ENCODE data around the gene PKLR. TPM values are rescaled to one million over a fixed set of nuclear protein-coding genes. Genes with fewer than 3 reads are reported as not detected.

The PKLR gene
- total RNA-seq, 1 experiment from 2014 or later = not detected

DNA sequence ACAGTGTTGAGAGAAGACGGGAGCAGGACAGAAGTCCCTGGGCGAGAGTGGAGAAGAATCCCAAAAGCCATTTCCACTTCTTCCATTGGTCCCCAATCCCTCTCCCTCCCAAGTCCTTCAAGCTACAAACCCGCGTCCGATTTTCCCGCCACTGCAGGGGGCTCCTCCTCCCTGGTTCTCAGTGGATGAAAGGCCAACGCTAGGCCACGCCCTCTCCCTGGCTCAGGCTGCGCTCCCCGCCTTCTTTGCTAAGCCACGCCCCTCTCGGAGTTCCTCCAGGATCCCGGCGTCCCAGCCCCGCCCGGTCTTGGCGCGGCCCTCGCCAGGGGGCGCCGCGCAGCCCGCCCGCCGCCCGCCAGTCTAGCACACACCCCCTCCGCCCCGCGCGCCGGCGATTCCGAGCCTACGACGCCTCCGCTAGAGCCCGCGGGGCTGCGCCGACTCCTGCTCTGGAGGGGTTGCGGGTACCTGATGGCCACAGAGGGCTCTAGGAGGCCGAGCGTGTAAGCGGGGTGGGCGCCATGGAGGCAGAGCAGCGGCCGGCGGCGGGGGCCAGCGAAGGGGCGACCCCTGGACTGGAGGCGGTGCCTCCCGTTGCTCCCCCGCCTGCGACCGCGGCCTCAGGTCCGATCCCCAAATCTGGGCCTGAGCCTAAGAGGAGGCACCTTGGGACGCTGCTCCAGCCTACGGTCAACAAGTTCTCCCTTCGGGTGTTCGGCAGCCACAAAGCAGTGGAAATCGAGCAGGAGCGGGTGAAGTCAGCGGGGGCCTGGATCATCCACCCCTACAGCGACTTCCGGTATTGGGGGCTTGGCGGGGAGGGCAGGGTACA is 24.0 kb downstream of the PKLR start, which contains the start of gene HCN3:
Gene HCN3 (plus strand): TSS at position 394 of the 832 bp plus-strand sequence. CDS start 128 bp downstream, at position 522.
- Histone ChIP-seq H3K9me3 (no peaks in the 10 kb centered on the region), H3K4me1 (0 out of 2 replicates have a peak, but pooled peaks cover 8% of the 10 kb centered on the region), H3K4me3 (ENCODE audit: low read depth, low read length) (peak within 1 kb of the TSS; percentile 87), H3K27me3 (replicated peaks; ENCODE audit: control insufficient read depth, insufficient read depth, low read length) (no peaks in the 10 kb centered on the region), H3K36me3 (ENCODE audit: control insufficient read depth, insufficient read depth, low read length) (peaks cover 2% of the 10 kb centered on the region; the same call in 1 of the 2 replicates)
- DNase-seq = peak; percentile 98 to 99
- intact Hi-C loops (cut with micrococcal nuclease; ENCODE audit: unreplicated experiment) = loop anchor here (1.0 kb wide), 1 partner anchor 46 kb away; no protein-coding TSS in a partner anchor
- TSS peak; percentile 18 for BruUV-seq (replicated peaks)
- H3K27ac Mint-ChIP-seq (ENCODE audit: unreplicated experiment) = no peak within 1 kb of the TSS
- peak within 1 kb of the TSS; percentile 47 for H3K4me3 Mint-ChIP-seq (ENCODE audit: unreplicated experiment)
- peaks cover 30% of the 10 kb centered on the region for H3K36me3 Mint-ChIP-seq (ENCODE audit: insufficient read depth, unreplicated experiment)
- H3K9me3 Mint-ChIP-seq (ENCODE audit: unreplicated experiment) = no peaks in the 10 kb centered on the region
- H3K27me3 Mint-ChIP-seq (ENCODE audit: insufficient read depth, unreplicated experiment) = no peaks in the 10 kb centered on the region
- H3K4me1 Mint-ChIP-seq (ENCODE audit: low read depth, unreplicated experiment) = peaks cover 25% of the 10 kb centered on the region
- TF ChIP-seq, protein P1, sequence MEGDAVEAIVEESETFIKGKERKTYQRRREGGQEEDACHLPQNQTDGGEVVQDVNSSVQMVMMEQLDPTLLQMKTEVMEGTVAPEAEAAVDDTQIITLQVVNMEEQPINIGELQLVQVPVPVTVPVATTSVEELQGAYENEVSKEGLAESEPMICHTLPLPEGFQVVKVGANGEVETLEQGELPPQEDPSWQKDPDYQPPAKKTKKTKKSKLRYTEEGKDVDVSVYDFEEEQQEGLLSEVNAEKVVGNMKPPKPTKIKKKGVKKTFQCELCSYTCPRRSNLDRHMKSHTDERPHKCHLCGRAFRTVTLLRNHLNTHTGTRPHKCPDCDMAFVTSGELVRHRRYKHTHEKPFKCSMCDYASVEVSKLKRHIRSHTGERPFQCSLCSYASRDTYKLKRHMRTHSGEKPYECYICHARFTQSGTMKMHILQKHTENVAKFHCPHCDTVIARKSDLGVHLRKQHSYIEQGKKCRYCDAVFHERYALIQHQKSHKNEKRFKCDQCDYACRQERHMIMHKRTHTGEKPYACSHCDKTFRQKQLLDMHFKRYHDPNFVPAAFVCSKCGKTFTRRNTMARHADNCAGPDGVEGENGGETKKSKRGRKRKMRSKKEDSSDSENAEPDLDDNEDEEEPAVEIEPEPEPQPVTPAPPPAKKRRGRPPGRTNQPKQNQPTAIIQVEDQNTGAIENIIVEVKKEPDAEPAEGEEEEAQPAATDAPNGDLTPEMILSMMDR (IDR thresholded peaks at IDR 0.05; ENCODE audit: insufficient read depth in 1 of 2, low read depth in 1 of 2, low read length in 1 of 2, severe bottlenecking in 1 of 2, unreplicated experiment in 1 of 2) = peak; percentile 47 to 79
- ChIA-PET CTCF (interaction anchor here (0.6 to 1.4 kb wide), 15 partner anchors 9 to 473 kb away, joined by 3 to 20 read pairs (median 5); partner anchors contain the start of genes FDPS and SCAMP3), POLR2A (interaction anchor here (0.6 to 1.0 kb wide), 3 partner anchors 46 to 657 kb away, joined by 3 to 6 read pairs (median 4); partner anchors contain the start of gene KHDC4)

DNA sequence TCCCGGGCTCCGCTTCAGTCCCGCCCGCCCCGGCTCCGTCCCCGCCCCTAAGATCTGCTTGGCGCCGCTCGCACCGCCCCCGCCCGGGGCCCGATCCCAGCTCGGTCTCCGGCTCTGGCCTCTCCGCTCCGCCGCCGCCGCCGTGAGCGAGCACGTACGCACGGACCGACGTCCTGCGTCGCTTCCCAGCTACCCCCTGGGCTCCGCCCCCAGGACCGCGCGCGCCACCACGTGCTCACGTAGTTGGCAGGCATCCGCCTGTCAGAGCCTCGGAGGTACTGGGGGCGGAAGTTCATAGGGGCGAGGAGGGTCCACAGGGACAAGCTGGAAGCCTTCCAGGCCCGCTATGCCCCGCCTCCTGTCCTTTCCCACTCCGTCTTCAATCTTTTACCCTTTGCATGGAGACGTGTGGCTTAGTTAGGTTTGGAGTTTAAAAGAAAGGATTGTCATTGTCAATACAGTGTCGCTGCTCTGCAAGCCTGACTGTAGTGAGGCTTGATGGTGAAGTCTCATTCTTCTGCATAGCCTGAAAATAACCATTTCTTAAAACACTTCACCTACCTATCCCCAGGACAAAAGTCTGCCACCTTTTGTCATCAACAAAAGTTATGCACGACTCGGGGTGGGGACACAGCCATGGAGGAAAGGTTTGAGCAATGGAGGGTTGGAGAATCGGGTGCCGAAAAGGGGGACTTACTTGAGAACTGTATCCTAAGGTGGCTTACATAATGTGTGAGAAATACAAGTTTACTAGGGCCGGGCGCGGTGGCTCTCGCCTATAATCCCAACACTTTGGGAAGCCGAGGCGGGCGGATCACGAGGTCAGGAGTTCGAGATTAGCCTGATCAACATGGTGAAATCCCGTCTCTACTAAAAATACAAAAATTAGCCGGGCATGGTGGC is 27.6 kb downstream of the PKLR start, which contains the start of gene CLK2:
Gene CLK2 (minus strand): TSS at position 162 of the 903 bp plus-strand sequence. CDS start 2,527 bp downstream, outside the sequence.
- H3K36me3 Mint-ChIP-seq (ENCODE audit: insufficient read depth, unreplicated experiment) = peaks cover 58% of the 10 kb centered on the region
- Histone ChIP-seq H3K27me3 (replicated peaks; ENCODE audit: control insufficient read depth, insufficient read depth, low read length) (no peaks in the 10 kb centered on the region), H3K4me1 (0 out of 2 replicates have a peak, but pooled peaks cover 8% of the 10 kb centered on the region), H3K4me3 (ENCODE audit: low read depth, low read length) (peak within 1 kb of the TSS; percentile 75), H3K9me3 (no peaks in the 10 kb centered on the region), H3K36me3 (ENCODE audit: control insufficient read depth, insufficient read depth, low read length) (peaks cover 6% of the 10 kb centered on the region)
- CTCF ChIA-PET = interaction anchor here (0.6 to 1.9 kb wide), 10 partner anchors 12 to 101 kb away, joined by 3 to 33 read pairs (median 8); partner anchors contain the start of genes ENTREP3, FDPS, KRTCAP2 and SCAMP3
- no peaks in the 10 kb centered on the region for H3K9me3 Mint-ChIP-seq (ENCODE audit: unreplicated experiment)
- POLR2A ChIA-PET = interaction anchor here (0.5 to 2.0 kb wide), 14 partner anchors 12 to 1030 kb away, joined by 3 to 18 read pairs (median 6); partner anchors contain the start of genes ENTREP3, FDPS, SCAMP3 and SYT11
- no TSS peak for BruUV-seq (replicated peaks)
- intact Hi-C loops (cut with micrococcal nuclease; ENCODE audit: unreplicated experiment) = loop anchor here (1.0 kb wide), 4 partner anchors 11 to 50 kb away; partner anchors contain the start of gene SCAMP3
- peak; percentile 98 for DNase-seq
- peak within 1 kb of the TSS; percentile 87 for H3K27ac Mint-ChIP-seq (ENCODE audit: unreplicated experiment)
- TF ChIP-seq, protein P1 (IDR thresholded peaks at IDR 0.05; ENCODE audit: insufficient read depth in 1 of 2, low read depth in 1 of 2, low read length in 1 of 2, severe bottlenecking in 1 of 2, unreplicated experiment in 1 of 2) = no peak
- H3K27me3 Mint-ChIP-seq (ENCODE audit: insufficient read depth, unreplicated experiment) = no peaks in the 10 kb centered on the region
- H3K4me1 Mint-ChIP-seq (ENCODE audit: low read depth, unreplicated experiment) = peaks cover 20% of the 10 kb centered on the region
- H3K4me3 Mint-ChIP-seq (ENCODE audit: unreplicated experiment) = peak within 1 kb of the TSS; percentile 97

All from Caco-2 (cell line).